Activated naive CD4-positive, alpha-beta T cell treated with Interleukin-2 at 50 U/mL for 16 hours (primary cell): ENCODE results near the gene TOM1L2.
"Not testable (repeated sequence)": the region's sequence is repeated elsewhere in the genome, so short reads cannot be mapped to it uniquely, and the experiment has no call there.

ENCODE experiments used
- DNase-seq: peaks from one replicate; pipeline ENCODE4 v3.0.0-alpha.2; 2020

TOM1L2 gene

DNA sequence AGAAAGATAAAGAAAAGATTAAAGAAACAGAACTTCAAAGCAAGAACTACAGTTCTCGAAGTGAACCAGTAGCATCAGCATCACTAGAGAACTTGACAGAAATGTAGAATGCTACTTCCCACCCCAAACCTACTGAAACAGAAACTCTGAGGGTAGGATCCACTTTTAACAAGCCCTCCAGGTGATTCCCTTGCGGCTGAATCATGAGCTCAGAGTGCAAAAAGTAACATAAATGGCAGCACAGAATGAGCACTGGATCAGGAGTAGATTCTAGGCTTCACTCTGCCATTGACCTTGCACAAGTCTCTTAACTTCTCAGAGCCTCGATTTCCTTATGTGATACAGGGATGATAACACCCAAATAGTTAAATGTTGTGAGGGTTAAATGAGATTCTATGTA is 5.8 kb downstream of the TOM1L2 start:
- no peak for DNase-seq

GRCh38 chr17:17965152-17965721 is 7.0 kb downstream of the TOM1L2 start:
- DNase-seq: no peak

GRCh38 chr17:17964710-17965109 is 7.5 kb downstream of the TOM1L2 start:
- no peak for DNase-seq

DNA sequence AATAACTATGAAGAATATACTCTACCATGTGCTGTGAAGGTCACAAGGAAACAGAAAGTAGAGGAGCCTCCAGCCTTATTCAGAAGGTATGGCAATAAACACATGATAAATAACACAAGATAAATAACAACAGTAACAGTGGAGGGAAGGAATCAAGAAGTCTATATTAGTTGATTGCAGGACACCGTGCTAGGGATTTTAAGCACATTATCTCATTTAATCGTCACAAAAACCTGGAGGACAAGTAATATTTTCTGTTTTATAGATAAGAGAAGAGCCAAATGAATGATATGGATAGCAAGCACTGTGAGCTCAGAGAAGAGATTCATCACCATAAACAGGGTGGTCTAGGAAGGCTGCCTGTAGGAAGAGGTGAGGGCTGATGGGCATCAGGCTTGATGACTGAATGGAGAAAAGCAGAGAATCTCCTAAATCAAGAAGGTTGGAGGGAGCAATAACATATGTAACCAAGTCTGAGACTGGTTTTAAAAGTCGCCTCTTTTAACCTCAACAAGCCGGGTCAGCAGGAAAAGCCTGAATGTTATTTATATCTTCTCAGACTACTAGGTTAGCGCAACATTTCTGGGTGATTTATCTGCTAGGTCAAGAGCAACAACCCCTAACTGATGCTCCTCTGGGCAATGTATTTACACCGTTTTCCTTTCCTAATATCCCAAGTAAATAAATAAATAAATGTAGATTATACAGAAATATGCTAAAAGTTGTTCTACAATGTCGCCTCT is 8.3 kb downstream of the TOM1L2 start:
- no peak for DNase-seq

DNA sequence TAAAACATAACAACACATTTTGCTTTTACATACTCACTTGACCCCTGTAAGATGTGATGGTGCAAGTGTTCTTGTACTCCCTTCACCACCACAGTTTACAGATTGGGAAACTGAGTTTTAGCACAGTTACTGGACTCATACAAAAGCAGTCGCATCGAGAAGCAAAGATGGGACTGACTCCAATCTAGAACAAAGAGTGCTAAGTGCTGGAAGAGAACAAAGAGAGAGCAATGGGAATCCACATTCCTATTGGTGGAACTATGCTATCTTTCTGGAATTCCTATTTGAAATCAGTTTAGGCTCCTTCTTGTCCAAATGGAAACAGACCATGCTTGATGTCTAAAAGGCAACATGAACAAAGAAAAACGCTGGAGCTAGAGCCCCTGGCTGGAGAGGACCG is 9.1 kb downstream of the TOM1L2 start:
- no peak for DNase-seq

- DNase-seq: no peak
These were observed 11.6 kb downstream of the TOM1L2 start for GRCh38 chr17:17960500-17961030.

- peak; percentile 16 for DNase-seq
These were observed 12.5 kb downstream of the TOM1L2 start for GRCh38 chr17:17959520-17960361.

DNA sequence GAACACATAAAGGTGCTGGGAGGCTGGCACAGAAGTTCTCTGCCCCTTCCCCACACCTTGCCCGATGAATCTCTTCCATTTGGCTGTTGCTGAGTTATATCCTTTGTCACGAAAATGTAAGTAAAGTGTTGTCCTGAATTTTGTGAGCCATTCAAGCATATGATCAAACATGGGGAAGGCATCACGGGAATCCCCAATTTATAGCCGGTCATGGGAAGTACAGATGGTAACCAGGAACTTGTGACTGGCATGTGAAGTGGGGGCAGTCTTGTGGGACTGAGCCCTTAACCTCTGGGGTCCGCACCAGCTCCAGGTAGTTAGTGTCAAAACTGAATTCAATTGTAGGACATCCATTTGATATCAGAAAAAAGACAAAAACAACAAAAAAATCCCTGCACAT is 13.2 kb downstream of the TOM1L2 start:
- DNase-seq: no peak

DNA sequence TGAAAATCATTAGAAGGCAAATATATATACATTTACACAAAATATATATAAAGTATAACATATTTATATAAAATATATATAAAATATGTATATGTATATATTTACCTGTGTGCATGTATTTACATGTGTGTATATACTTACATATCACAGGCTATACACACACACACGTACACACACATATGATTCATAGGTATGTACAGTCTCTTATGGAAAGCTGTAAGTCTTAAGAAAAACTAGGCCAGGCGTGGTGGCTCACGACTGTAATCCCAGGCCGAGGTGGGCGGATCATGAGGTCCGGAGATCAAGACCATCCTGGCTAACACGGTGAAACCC is 14.7 kb downstream of the TOM1L2 start:
- no peak for DNase-seq

DNA sequence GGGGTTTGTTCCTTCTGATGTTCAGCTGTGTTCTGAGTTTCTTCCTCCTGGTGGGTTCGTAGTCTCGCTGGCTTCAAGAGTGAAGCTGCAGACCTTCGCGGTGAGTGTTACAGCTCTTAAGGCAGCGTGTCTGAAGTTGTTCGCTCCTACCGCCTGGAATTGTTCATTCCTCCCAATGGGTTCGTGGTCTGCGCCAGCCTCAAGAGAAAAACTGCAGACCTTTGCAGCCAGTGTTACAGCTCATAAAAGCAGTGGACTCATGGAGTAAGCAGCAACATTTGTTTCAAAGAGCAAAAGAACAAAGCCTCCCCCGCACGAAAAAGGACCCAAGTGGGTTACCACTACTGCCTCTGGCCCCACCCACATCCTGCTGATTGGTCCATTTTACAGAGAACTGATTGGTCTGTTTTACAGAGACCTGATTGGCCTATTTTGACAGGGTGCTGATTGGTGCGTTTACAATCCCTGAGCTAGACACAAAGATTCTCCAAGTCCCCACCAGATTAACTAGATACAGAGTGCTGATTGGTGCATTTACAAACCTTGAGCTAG is 16.3 kb downstream of the TOM1L2 start:
- DNase-seq: not testable (repeated sequence)

GRCh38 chr17:17954079-17954478 is 18.1 kb downstream of the TOM1L2 start:
- DNase-seq: no peak

GRCh38 chr17:17952691-17953090 is 19.5 kb downstream of the TOM1L2 start:
- no peak for DNase-seq

GRCh38 chr17:17951524-17951923 is 20.7 kb downstream of the TOM1L2 start:
- DNase-seq: no peak

- no peak for DNase-seq
These were observed 21.4 kb downstream of the TOM1L2 start for GRCh38 chr17:17950806-17951205.

DNA sequence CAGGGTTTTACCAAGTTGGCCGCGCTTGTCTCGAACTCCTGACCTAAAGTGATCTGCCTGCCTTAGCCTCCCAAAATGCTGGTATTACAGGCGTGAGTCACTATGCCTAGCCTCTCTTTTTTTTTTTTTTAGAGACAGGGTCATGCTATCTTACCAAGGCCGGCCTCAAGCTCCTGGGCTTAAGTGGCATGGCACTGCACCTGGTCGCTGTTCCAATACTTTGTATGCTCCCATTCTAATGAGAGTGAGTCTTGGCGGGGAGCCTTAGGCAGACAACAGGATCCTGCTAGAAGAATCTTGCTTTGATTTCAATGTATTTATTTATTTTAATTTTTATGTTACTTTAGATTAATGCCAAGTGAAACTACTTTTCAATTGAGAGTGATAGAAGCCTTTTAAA is 21.9 kb downstream of the TOM1L2 start:
- DNase-seq: no peak

- no peak for DNase-seq
These were observed 24.2 kb downstream of the TOM1L2 start for GRCh38 chr17:17947966-17948365.

- no peak for DNase-seq
These were observed 24.9 kb downstream of the TOM1L2 start for GRCh38 chr17:17947309-17947708.

- DNase-seq: no peak
These were observed 26.1 kb downstream of the TOM1L2 start for GRCh38 chr17:17946093-17946492.

- no peak for DNase-seq
These were observed 27.5 kb downstream of the TOM1L2 start for GRCh38 chr17:17944743-17945142.

GRCh38 chr17:17944242-17944641 is 28.0 kb downstream of the TOM1L2 start:
- DNase-seq: no peak

- no peak for DNase-seq
These were observed 28.8 kb downstream of the TOM1L2 start for GRCh38 chr17:17943281-17943984.

GRCh38 chr17:17942846-17943245 is 29.4 kb downstream of the TOM1L2 start:
- DNase-seq: no peak

- DNase-seq: no peak
These were observed 31.2 kb downstream of the TOM1L2 start for GRCh38 chr17:17941015-17941414.
